Keratinocyte (primary cell): ENCODE data around the gene PCBP2. TPM values are rescaled to one million over a fixed set of nuclear protein-coding genes. Genes with fewer than 3 reads are reported as not detected.

ENCODE experiments used
- DNase-seq: peaks from one replicate; pipeline ENCODE4 v3.0.0-alpha.2; 2011; ENCODE audit warnings: low read depth, missing footprints, low spot score
- FAIRE-seq: peaks from 2 replicates; lab custom pipeline; 2011; peaks lifted over from hg19 to GRCh38; lab: Jason Lieb, UNC
- H2AFZ ChIP-seq: 2 replicates; pipeline ENCODE4 v1.6.0; 2012; ENCODE audit warnings: low read length, control low read depth, inconsistent platforms; ENCODE audit not compliant: control insufficient read depth
- H3K27ac ChIP-seq: 2 replicates; pipeline ENCODE4 v1.5.1; 2011; ENCODE audit warnings: low read length; ENCODE audit not compliant: control insufficient read depth, insufficient read depth
- H3K27me3 ChIP-seq: 3 replicates; pipeline ENCODE4 v1.6.0; 2011; ENCODE audit warnings: low read length; ENCODE audit not compliant: control insufficient read depth, insufficient read depth; ENCODE audit errors: extremely low read depth
- H3K36me3 ChIP-seq, 2 experiments: 2 replicates in 1 of 2; 3 replicates in 1 of 2; pipeline ENCODE4 v1.5.1; 2011; ENCODE audit warnings: low read length in 2 of 2, mild to moderate bottlenecking in 1 of 2; ENCODE audit not compliant: control insufficient read depth in 2 of 2, insufficient read depth in 2 of 2; ENCODE audit errors: extremely low read depth in 1 of 2
- H3K4me1 ChIP-seq: 3 replicates; pipeline ENCODE4 v1.5.1; 2011; ENCODE audit warnings: low read length; ENCODE audit not compliant: control insufficient read depth, insufficient read depth; ENCODE audit errors: extremely low read depth
- H3K4me2 ChIP-seq: 3 replicates; pipeline ENCODE4 v1.6.0; 2011; ENCODE audit warnings: low read depth, low read length; ENCODE audit not compliant: control insufficient read depth, insufficient read depth; ENCODE audit errors: extremely low read depth
- H3K4me3 ChIP-seq, 3 experiments: fragments of 200-600 bp in 1 of 3; sonication (generic) in 1 of 3; 2 replicates in 2 of 3; 3 replicates in 1 of 3; pipeline ENCODE4 v1.5.1; 2011 to 2016; ENCODE audit warnings: low read length in 3 of 3, mild to moderate bottlenecking in 3 of 3, control low read depth in 2 of 3, inconsistent platforms in 1 of 3, low read depth in 1 of 3, mixed read lengths in 1 of 3, mixed run types in 1 of 3, moderate library complexity in 1 of 3; ENCODE audit not compliant: control insufficient read depth in 2 of 3, insufficient read depth in 2 of 3; ENCODE audit errors: extremely low read depth in 1 of 3
- H3K79me2 ChIP-seq: 2 replicates; pipeline ENCODE4 v1.6.0; 2012; ENCODE audit warnings: low read length; ENCODE audit not compliant: control insufficient read depth, insufficient read depth
- H3K9ac ChIP-seq: 3 replicates; pipeline ENCODE4 v1.6.0; 2011; ENCODE audit warnings: low read length; ENCODE audit not compliant: control insufficient read depth, insufficient read depth; ENCODE audit errors: extremely low read depth
- H3K9me1 ChIP-seq: 3 replicates; pipeline ENCODE4 v1.6.0; 2011; ENCODE audit warnings: low read length; ENCODE audit not compliant: control insufficient read depth, insufficient read depth; ENCODE audit errors: extremely low read depth
- H3K9me3 ChIP-seq: 2 replicates; pipeline ENCODE4 v1.5.1; 2012; ENCODE audit warnings: low read depth, low read length; ENCODE audit not compliant: control insufficient read depth
- H4K20me1 ChIP-seq: 3 replicates; pipeline ENCODE4 v1.6.0; 2011; ENCODE audit warnings: low read length; ENCODE audit not compliant: control insufficient read depth, insufficient read depth; ENCODE audit errors: extremely low read depth
- EZH2 ChIP-seq: IDR thresholded peaks from one replicate; pipeline ENCODE4 v1.6.1; 2012; ENCODE audit warnings: inconsistent platforms, mild to moderate bottlenecking, low read length, moderate library complexity
- dilution Hi-C: fragments of 300-500 bp; cut with MboI; formaldehyde crosslinking; loops from one replicate; pipeline ENCODE4 v1.7.0; 2020; ENCODE audit warnings: low sequenced_read_pairs; ENCODE audit not compliant: extremely low pct_ligation_motif_present
- polyA plus RNA-seq, 5 experiments: library from polyadenylated mRNA; depleted of rRNA in 3 of 5; stranded (reverse) in 3 of 5; stranded (forward) in 1 of 5; unstranded in 1 of 5; fragments of >200 nt; gene quantifications; 1 replicate in 1 of 5; 2 replicates in 3 of 5; 3 replicates in 1 of 5; pipeline versions ENCODE4 v1.2.1 to v1.2.3, GENCODE V29; 2011 to 2012; ENCODE audit warnings: missing spikeins in 2 of 5, low read depth in 1 of 5, low replicate concordance in 1 of 5
- TF ChIP-seq, protein P1 (sequence below), 3 experiments: IDR thresholded peaks in 1 of 3; conservative IDR thresholded peaks in 1 of 3; optimal IDR thresholded peaks in 1 of 3; 2 replicates in 2 of 3; 3 replicates in 1 of 3; pipeline versions ENCODE3 to v1.5.1; 2011; ENCODE audit warnings: low read length in 3 of 3, mild to moderate bottlenecking in 3 of 3, moderate library complexity in 2 of 3, control low read depth in 1 of 3, inconsistent platforms in 1 of 3; ENCODE audit not compliant: insufficient read depth in 2 of 3; ENCODE audit errors: extremely low read depth in 1 of 3

The PCBP2 gene
- polyA plus RNA-seq, 1 donor (not counting 4 experiments of a cell fraction or from before 2014, with no cell fraction given), result 238 TPM

DNA sequence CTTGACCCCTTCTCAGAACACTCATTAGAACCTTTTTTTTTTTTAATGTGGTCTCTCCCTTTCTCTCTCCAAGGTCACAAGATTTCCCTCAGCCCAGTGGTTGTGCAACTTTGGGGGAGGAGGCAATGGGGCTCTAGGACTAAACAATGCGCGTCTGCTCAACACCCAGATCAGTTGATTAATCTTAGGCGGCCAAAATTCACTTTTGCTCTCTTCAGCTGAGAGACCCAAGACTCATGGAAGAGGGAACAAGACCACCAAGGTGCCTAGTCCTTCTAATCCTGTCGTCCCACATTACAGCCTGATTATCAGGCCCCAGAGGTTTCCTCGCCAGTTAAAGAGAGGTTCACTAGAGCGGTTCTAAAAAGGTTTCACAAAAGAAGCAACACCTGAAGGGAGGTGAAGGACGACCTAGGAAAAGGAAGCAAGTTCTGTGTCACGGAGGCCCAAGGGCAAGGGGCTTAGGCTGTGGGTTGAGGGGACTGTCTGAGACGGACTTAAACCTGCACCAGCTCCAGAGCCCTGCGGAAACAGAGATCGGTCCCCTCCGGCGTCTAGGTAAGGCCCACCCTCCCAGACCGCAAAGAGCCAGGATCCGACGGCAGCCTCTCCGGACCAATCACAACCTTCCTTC, 48.4 kb downstream of the PCBP2 start:
- FAIRE-seq, result peak; percentile 74

DNA sequence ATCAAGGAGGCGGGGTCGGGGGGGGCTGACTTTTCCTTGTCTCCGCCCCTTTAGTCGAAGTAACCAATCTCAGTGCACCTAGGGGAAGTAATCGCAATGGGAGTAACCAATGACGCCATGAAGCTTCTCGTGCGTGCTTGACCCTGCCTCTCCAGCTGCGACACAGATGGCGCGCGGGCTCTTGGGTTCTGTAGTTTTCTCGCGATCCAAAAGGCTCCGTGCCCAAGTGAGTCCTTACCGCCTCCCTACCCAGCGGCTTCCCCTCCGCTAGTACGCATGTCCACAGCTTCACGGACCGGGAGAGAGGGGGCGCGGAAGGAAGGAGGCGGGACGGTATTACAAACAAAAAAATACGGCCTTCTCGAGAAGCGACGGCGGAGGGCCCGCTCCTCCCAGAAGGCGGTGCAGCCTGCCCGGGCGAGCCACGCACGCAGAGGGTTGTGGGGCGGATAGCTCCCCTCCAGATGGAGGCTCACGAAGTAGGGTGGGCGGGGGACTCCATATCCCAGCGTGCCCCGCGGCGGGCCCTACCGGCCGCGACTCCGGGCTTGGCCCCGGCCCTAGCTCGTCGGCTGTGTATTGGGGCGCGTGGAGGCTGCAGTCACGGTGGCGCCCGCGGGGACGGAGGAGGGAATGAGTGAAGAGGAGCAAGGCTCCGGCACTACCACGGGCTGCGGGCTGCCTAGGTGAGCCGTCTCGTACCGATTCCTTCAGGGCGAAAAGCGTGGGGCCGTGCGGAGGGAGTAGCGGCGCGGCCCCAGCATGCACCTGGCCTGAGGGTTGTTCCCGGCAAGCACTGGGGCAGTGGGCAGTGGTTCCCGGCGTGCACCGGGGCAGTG, 49.1 kb downstream of the PCBP2 start, which contains the start of gene TARBP2:
TARBP2 (plus strand) TSS at position 508 of the 839 bp plus-strand sequence; CDS start at position 634, 126 bp downstream.
- Histone ChIP-seq H3K4me2 (peak within 1 kb of the TSS; percentile 79), H3K9me1 (no peaks in the 10 kb centered on the region), H3K79me2 (peaks cover 11% of the 10 kb centered on the region), H2AFZ (peak within 1 kb of the TSS; percentile 96), H3K36me3 (peaks cover 10 to 14% of the 10 kb centered on the region in 2 experiments), H3K4me1 (peaks cover 21% of the 10 kb centered on the region), H3K9ac (peak within 1 kb of the TSS; percentile 78), H3K9me3 (no peaks in the 10 kb centered on the region), H3K27ac (peak within 1 kb of the TSS; percentile 84), H3K4me3 (peak within 1 kb of the TSS; percentile 55 to 74 (median 71)), H4K20me1 (no peaks in the 10 kb centered on the region), H3K27me3 (no peaks in the 10 kb centered on the region)
- dilution Hi-C loops, result no loop called here
- TF ChIP-seq EZH2, result no peak
- TF ChIP-seq, protein P1, sequence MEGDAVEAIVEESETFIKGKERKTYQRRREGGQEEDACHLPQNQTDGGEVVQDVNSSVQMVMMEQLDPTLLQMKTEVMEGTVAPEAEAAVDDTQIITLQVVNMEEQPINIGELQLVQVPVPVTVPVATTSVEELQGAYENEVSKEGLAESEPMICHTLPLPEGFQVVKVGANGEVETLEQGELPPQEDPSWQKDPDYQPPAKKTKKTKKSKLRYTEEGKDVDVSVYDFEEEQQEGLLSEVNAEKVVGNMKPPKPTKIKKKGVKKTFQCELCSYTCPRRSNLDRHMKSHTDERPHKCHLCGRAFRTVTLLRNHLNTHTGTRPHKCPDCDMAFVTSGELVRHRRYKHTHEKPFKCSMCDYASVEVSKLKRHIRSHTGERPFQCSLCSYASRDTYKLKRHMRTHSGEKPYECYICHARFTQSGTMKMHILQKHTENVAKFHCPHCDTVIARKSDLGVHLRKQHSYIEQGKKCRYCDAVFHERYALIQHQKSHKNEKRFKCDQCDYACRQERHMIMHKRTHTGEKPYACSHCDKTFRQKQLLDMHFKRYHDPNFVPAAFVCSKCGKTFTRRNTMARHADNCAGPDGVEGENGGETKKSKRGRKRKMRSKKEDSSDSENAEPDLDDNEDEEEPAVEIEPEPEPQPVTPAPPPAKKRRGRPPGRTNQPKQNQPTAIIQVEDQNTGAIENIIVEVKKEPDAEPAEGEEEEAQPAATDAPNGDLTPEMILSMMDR (optimal IDR thresholded peaks at IDR 0.05 in 1 of 3, IDR thresholded peaks at IDR 0.05 in 1 of 3, conservative IDR thresholded peaks at IDR 0.05 in 1 of 3; ENCODE audit: extremely low read depth in 1 of 3, insufficient read depth in 2 of 3, low read length in 3 of 3), result no peak
- no peak for FAIRE-seq
- peak; percentile 98 for DNase-seq

More for the DNA sequence above, 48.4 kb downstream of the PCBP2 start:
- DNase-seq, result no peak
- dilution Hi-C loops, result no loop called here
- H4K20me1 ChIP-seq, result no peaks in the 10 kb centered on the region
- peaks cover 8 to 10% of the 10 kb centered on the region in 2 experiments for H3K36me3 ChIP-seq
- peaks cover 11% of the 10 kb centered on the region for H3K79me2 ChIP-seq
- TF ChIP-seq, protein P1 (optimal IDR thresholded peaks at IDR 0.05 in 1 of 3, IDR thresholded peaks at IDR 0.05 in 1 of 3, conservative IDR thresholded peaks at IDR 0.05 in 1 of 3; ENCODE audit: extremely low read depth in 1 of 3, insufficient read depth in 2 of 3, low read length in 3 of 3), result no peak
- TF ChIP-seq EZH2, result no peak
- H3K4me3 ChIP-seq, result peak overlapping the region; percentile 55 to 74 (median 71)
- H3K27me3 ChIP-seq, result no peaks in the 10 kb centered on the region
- no peaks in the 10 kb centered on the region for H3K9me3 ChIP-seq
- peak overlapping the region; percentile 27 for H2AFZ ChIP-seq
- peak overlapping the region; percentile 79 for H3K4me2 ChIP-seq
- H3K4me1 ChIP-seq, result peaks cover 22% of the 10 kb centered on the region
- H3K27ac ChIP-seq, result peak overlapping the region; percentile 84
- peak overlapping the region; percentile 78 for H3K9ac ChIP-seq
- no peaks in the 10 kb centered on the region for H3K9me1 ChIP-seq
